GM18858 (cell line): ENCODE measurements around the gene POU3F1.

Experiments used
- ATAC-seq: cut with Tn5 transposase; IDR thresholded peaks from one replicate; pipeline ENCODE4 v1.9.1; 2021; ENCODE audit not compliant: unreplicated experiment

The POU3F1 gene

DNA sequence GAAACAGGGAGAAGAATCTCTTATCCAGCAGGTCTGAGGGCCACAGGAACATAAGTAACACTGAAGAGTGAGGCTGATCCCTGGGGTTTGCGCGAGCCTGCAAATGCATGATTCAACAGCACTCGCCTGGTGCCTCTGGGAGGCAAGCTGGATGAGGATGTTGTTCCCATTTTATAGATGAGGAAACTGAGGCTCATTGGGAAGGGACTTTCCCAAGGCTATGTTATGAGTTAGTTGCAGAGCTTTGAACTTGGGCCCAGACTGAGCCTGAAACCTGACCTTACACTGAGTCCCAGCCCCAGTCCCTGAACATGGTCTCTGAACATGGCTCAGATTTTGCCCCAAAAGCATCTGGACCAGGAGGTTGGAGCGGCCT is 27.7 kb upstream of the POU3F1 start:
- ATAC-seq = no peak

DNA sequence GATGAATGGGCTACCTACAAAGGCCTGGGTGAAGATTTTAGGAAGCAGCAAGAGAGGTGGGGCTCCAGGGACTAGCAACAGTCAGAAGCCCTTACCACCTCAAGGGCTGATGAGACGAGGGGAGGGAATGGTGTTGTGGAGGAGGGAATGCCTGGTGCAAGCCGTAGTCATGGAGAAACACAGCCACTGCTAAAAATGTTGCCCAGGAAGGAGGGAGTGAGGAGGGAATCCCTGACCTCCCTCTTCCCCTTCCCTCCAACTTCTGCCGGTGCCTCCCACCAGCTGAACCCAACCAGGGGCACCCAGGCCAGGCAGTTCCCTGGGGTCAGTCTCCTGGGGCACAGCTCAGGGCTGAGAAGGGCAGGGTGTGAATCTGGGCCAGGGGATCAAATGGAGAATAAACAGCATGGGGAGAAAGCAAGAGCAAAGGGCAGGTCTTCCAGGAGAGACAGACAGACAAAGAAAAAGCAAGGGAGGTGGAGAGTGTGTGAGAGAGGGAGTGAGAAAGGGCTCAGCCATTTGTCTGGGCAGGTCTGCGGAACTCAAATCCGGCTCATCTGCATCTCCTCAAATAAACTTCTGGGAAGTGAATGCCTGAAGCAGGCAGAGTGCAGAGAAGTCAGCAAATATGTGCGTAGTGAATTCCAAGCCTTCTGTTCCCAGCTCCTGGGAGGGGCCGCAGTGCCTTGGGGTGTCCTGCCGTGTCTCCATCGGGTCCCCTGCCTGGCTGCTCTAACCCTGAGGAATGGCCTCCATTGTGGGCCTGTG is 27.1 kb upstream of the POU3F1 start:
- no peak for ATAC-seq

DNA sequence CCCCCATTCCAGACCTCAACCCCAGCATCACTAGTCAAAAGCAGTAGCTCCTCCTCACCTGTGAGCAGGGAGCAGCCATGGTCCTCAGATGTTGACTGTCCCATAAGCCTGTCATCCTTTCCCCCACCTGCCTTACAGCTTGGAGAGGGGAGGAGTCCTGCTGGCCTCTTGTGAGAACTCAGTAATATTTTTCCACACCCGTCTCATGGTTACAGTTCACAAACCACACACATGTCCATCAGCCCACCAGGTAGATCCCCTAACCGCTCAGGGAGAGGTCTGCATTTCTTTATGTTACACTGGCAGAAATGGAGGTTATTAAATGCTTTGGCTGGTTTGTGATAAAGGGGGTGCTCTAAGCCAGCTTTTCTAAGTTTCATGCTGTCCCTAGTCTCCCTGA is 26.3 kb upstream of the POU3F1 start:
- ATAC-seq = no peak

DNA sequence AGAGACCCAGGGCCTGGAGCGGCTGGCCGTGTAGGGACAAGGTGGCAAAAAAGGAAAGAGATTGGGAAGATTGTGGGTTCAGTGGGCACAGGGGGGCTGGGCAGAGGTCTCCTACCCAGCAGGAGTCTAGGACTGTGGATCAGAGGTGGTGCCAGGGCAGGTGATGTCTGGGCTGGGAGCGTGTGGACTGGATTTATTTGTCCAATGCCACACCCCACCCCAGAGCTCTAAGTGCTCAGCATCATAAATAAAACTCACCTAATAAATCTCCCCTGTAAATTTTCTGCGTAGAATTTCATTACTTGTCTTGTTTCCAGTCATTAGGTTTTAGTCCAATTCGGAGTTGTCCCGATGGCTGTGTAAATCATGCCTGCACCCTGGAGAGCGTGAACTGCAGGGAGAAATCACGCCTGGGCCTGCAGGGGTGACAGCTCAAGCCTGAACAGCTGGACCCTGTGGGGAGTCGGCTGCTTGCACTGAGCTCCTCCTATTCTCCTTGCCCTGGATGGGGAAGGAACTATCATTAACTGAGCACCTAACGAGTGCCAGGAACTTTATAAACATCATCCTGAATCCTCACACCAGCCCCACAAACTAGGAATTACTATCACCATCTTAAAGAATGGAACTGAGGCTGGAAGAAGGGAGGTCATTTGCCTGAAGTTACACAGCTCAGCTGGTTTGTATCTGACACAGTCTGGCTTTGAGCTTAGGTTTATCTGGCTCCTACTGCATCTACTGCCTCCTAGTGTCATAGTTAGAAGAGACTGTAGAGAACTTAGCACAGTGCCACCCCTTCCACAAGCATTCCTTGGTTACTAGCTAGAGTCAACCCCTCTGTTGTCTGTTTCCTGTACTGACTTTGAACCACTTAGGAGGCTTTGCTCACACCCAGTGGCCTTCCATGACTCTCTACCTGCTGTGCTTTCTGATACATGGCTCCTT is 25.0 kb upstream of the POU3F1 start:
- ATAC-seq = no peak

DNA sequence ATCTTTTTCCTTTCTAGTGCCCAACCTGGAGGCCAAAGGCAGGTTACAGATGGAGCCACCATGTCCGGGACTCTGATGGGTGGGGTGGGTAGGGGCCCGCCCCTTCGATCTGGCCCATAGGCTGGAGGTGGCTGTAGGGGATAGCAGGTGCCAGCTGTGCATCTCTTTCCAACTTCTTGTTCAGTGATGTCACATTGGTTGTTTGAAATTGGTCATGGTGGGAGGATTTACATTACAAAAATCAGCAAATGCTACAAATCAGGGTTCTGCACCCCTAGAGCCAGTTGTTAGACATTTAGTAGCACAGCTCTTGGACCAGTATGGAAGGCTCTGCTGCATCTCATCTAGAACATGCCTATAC is 22.4 kb upstream of the POU3F1 start:
- no peak for ATAC-seq

DNA sequence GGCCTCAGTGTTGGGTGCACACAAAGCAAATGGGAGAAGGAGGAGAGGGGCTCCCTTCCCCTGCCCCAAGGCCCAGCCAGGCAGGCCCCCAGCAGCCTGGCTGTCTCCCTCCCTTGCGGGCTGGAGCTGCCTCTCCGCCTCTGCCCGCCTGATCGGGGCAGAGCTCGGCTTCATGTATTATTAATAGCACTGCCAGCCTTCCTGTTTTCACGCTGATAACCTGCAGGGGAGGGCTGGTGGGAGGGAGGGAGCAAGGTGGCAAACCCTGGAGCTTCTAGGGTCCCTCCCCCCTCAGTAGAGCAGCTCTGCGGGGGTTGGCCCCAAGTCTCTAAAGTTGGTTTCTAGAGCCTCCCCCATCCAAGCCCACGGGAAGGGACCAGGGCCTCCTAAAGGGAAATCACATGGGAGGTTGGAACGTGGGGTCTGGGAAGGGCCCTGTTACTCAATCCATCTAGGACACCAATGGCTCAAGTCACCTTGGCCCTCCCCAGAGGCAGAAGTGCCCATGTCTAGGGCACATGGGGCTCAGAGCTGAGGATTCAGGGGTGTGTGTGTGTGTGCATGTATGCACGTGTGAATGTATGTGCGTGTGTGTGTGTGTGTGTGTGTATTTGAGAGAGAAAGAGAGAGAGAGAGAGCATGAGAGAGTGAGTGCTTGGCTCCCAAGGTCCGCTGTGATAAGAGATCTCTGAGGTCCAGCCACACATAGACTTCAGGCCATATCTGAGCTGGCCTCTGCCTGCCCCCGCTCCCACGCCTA is 21.8 kb upstream of the POU3F1 start:
- no peak for ATAC-seq

DNA sequence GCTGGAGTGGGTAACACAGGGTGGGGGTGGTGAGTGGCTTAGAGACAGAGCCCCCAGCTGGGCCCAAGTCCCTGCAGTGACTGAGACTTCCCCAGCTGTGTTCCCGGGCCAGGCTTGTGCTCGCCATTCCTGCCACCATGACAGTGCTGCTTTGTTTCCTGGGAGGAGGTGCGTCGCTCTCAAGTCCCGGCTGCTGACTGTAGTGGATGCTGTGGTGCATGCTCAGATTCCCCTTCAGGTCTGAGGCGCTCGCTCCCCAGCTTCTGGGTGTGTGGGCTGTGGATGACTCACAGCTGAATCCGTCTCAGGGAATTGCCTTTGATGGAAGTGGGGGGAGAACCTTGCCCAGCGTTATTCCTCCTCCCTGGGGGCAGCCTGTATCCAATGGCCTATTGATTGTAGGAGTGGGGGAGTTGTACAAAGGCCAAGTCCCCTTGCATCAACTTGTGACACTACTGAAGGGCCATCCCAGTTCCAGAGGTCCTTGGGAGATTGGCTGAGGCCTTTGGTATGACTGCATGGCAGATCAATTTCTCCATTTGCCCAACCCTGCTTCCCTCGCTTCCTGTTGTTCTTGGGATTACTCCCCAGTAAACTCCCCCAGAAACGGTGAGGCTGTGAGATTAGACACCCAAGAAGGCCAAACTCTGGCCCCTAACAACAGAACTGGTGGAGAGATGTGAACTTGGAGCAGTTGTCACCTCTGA is 17.8 kb upstream of the POU3F1 start:
- no peak for ATAC-seq

DNA sequence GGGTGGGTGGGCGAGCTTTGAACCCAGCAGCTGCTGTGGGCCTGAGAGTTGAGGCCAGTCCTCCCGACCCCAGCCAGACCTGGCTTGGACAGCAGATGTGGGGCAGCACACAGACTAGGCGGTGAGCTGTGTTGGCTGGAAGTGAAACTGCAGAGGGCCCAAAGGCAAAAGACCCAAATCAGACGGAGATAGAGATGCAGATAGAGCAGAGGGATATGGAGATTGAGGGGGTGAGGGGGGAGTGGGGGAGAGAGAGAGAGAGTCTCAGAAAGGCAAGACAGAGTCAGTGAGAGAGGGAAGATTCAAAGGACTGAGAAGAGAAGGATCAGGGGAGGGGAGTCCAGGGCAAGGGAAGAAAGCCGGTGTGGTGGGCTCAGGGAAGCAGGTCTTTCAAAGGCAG is 17.0 kb upstream of the POU3F1 start:
- ATAC-seq = no peak

DNA sequence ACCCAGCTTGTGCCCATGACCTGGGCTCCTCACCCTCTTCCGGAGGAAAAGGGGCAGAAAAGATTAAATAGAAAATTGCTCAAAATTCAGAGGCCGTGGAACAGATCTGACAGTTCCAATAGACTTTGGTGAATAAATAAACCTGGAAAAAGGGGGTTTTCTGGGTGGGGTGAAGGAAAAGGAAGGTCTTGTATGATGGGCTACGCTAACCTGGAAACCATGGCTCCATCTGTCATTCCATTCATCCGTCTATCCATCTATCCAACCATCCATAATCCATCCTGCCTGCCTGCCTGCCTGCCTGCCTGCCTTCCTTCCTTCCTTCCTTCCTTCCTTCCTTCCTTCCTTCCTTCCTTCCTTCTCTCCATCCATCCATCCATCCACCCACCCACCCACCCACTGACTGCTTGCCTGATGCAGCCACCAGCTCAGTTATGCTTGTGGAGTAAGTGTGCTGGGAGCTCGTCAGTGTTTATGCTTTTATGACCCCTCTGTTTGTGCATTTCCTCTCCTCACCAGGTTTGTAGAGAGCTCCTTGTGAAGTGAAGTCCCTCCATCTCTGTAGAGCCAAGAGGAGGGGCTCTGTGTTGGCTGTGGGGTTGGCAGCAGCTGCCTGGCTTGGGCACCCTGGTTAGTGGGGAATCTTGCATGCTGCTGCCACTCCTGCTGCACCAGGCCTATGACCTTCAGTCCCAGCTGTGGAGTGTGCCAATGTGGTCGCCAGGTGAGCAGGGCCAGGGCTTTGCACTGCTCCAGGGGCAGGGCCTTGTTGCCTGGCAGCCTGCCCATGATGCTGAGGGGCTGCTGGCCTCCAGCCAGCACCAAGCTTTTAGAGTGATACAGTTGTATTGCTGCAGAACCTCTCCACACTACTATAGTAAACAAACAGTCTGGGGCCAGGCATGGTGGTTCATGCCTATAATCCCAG is 16.0 kb upstream of the POU3F1 start:
- no peak for ATAC-seq

DNA sequence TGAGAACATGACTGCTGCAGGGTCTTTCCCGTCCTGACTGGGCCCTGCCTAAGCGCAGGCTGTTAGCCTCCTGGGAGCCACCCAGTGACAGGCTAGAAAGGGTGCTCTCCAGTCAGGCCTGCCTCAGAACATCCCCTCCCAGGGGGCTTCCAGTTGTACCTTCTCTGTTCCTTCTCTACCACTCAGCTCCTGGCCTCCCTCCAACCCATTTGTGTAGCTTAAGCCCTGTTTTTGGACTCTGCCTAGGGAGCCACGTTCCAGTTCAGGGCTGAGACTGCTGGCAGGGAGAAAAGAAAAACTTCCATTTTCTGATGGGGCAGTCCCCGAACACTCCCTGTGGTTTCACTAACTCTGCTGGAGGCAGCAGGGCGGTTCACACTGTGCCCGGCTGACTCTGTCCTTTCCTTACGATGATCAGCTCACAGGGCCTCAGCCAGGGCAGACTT is 15.3 kb upstream of the POU3F1 start:
- ATAC-seq = no peak

DNA sequence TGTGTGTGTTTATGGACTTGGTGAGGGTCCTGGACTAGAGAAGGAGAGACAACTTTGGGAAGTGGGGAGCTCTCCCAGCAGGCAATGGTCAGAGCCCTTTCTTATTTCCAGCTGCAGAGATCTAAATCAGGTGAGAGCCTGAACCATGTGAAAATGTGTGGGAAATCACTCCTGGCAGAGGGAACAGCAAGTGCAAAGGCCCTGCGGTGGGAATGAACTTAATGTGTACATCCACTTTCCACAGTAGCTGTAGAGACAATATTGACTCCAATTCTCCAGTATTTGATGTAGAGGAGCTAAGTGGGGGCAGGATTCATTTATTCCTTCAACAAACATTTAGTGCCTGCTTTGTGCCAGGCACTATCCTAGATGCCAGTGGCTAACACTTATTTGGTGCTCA is 14.7 kb upstream of the POU3F1 start:
- no peak for ATAC-seq

DNA sequence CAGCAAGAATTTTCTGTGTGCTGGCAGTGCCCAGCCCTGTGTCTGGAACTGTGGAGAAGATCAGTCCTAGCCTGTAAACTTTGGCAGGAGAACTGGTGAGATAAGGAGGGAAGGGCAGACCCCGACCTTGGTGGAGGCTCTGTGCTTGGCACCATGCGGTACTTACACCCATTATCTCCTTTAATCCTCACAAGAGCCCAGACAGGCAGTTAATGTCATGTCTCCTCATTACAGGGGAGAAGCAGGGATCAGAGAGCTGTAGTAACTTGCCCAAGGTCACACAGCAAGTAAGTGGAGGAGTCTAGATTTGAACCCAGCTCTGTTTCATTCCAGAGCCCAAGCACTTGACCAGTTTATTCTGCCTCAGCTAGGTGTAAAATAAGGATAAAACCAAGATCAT is 13.9 kb upstream of the POU3F1 start:
- ATAC-seq = no peak

DNA sequence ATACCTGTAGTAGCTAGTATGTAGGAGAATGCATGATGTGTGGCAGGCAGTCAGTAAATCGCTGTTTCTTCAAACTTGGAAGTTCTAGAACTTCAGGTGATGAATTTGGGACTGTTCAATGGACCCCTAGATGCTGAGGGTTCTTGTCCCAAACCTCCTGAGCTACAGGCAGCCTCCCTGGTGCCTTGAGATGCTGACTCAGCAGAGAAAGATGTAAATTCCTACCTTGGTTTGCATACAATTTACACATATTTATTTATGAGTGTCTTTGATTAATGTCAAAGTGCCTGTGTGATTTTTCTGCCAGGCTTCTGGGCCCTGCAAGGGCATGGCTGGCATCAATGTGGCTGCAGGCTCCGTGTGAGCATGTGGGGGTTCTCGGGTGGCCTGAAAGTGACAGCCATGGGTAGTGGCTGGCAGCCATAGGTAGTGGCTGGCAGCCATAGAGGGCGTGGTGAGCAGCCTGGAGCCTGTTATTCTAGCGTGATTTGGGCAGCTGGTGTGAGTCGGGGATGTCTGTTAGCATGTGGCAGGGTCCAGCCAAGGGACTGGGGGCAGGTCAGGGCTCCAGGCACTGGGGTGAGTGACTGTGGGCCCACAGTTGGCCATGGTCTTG is 13.2 kb upstream of the POU3F1 start:
- no peak for ATAC-seq

DNA sequence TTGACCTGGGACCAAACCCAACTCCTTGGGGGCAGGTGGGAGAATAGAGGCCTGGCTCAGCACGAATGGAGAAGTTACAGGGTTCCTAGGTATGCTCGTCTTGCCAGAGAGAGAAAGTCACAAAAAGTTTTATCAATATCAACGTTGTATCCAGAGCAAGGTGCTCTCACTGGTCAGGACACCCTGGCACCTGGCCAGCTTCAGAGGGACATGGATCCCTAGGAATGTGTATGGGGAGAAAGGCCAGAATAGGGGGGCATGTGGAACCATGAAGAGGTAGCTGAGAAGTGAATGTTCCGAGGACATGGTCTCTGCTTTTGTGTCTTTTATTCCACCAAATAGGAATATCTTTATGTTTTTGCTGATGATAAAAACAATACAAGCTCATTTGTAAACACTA is 9.4 kb upstream of the POU3F1 start:
- ATAC-seq = no peak

DNA sequence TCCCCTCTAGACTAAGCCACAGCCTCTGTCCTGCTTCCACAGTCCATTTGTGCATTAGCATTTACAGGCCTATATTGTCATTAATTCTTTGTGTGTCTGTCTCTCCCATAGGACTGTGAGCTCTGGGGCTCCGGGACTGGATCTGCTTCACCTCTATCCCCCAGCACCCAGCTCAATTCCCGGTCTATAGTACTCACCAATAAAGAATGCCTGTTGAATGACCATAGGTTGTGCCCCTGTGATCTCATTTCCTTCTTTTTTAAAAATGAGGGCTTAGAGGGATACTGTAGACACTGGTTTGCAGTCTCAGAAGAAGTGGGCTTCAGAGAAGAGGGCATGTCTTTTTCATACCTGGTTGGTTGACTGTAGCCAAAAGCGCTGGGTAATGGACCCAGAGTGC is 8.8 kb upstream of the POU3F1 start:
- ATAC-seq = no peak

DNA sequence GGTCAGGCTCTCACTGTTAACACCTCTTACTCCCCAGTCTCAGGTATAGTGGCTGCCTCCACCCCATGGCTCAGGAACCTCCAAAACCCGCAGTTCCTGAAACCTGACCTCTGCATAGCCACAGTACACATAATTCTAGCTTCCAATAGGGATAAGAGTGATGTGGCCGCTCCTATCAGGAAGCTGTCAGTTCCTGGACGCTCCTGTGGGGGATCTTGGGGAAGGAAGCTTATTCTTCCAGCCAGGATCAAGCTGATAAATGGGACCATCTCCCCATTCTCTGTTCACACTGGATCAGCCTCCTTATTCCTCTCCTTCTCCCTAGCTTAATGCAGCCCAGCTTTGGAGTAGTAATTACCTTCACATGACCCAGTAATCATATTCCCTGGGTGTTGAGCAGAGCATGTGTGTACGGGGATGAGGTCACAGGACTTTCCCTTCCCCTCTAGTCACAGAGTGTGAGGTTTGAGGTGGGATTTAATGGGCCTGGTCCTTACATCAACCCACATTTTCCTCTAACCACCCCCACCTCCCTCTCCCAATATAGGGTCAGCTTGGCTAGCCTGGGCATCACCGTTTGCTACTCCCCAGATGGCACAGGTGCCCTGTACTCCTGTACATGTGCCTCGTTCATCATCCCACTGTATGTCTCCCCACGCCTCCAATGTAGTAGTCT is 7.0 kb upstream of the POU3F1 start:
- ATAC-seq = no peak

DNA sequence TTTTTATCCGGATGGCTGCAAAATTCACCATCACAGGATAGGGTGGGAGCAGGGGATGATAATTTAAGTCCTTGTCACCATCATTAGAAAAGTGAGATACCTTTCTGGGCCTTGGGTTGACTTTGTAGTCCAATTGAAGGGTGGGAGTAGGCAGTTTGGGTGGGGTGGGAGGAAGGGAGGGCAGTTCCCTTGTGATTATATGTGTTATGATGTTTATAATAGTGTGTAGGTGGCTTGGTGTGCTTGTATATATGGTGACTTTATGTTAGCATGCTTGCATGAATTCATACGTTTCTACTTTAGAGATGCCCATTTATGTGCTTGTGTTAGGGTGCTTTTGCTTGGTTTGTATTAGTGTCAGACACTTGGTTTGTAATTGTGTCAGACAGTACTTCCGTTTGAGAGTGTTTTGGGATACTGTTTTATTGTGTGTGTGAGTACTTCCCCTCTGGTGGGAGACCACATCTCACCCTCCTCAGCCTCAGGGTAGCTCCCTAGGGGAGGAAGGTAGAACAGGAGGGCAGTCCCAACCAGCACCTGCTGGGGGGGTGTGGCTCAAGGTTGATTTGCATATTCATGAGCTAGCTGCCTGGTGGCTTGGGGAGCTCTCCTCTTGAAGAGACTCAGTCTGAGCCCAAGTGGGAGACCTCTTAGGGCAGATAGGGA is 6.3 kb upstream of the POU3F1 start:
- ATAC-seq = no peak

DNA sequence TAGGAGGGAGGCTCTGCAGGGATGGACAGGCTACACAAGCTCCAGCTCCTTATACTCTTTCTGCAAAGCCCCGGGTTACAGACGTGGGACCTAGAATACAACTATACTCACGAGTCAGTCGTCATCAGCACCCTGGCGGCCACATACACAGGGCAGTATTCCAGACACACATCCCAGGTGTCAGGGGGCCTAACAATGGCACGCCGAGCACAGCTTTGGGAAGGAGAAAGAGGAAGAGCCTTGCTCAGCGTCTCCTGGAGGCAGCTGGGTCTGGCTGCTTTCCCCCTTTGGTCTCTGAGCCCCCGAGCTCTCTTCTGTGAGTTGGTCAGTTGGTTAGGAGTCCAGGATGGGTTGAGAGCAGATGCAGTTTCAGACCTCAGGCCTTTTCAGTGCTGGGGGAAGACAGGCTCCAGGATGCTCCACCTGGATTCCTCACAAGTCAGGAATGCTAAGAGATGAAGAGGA is 4.5 kb upstream of the POU3F1 start:
- no peak for ATAC-seq
